ENCODE results near the gene FKBP5. TPM values are rescaled to one million over a fixed set of nuclear protein-coding genes. Genes with fewer than 3 reads are reported as not detected.

The FKBP5 gene
- total and polyA plus RNA-seq, 12 donors: 20.3 to 199 (median 48.6) TPM

DNA sequence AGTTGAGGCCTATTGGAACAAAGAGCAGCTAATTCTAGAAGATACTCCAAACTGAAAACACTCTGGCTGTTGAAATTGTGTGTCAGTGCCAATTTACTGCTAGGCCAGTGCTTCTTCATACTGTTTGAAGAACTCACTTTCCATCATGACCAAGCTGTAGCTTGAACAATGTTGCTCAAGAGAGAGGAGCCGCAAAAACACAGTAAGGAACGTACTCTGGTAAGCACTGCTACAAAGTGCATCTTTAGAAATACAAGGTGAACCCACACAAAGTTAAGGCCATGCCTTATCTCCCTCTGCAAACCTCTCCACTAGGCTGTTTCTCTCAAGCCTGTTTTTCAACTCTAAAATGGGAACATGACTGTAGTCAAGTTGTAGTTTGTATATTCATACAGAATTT, 101.5 kb downstream of the FKBP5 start:
- Histone ChIP-seq H3K27me3 (no peaks in the 10 kb centered on the region), H3K4me3 (no peak overlapping the region), H3K4me1 (peaks cover 8 to 86% (median 41%) of the 10 kb centered on the region in 9 donors), H3K36me3 (peaks cover 0 to 86% (median 5%) of the 10 kb centered on the region in 9 donors), H3K9me3 (no peaks in the 10 kb centered on the region), H3K27ac (peak overlapping the region in 6 of 10 donors; percentile 12 to 62 (median 32))
- ATAC-seq (peak in 1 of 8 donors; percentile 20), DNase-seq (no peak)
- intact Hi-C loops (cut with DNase I): loop anchor here in 5 of 10 donors (5.0 to 10.0 kb wide), 6 partner anchors 35 to 100 kb away; partner anchors contain the start of gene FKBP5 (in 2 of the 5)
- WGBS, 2 donors: 83 to 89% methylated on average over 2 of the region's 2 CpGs
- TF ChIP-seq, protein P1, sequence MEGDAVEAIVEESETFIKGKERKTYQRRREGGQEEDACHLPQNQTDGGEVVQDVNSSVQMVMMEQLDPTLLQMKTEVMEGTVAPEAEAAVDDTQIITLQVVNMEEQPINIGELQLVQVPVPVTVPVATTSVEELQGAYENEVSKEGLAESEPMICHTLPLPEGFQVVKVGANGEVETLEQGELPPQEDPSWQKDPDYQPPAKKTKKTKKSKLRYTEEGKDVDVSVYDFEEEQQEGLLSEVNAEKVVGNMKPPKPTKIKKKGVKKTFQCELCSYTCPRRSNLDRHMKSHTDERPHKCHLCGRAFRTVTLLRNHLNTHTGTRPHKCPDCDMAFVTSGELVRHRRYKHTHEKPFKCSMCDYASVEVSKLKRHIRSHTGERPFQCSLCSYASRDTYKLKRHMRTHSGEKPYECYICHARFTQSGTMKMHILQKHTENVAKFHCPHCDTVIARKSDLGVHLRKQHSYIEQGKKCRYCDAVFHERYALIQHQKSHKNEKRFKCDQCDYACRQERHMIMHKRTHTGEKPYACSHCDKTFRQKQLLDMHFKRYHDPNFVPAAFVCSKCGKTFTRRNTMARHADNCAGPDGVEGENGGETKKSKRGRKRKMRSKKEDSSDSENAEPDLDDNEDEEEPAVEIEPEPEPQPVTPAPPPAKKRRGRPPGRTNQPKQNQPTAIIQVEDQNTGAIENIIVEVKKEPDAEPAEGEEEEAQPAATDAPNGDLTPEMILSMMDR (IDR thresholded peaks at IDR 0.05): no peak

DNA sequence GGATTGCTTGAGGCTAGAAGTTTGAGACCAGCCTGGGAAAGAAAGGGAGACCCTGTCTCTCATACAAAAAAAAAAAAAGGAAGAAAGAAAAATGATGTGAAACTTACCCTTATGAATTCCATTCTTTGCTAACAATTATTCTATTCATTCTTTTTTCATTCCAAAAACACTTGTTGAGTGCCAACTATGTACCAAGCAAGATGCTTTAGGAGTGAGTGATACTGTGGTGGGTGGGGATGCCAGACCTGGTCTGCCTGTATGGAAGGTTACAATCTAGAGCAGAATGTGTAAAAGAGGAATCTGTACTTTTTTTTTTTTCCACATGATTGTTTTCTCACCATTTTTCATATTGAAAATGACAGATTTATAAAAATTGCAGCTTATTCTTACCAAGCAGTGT, 102.2 kb downstream of the FKBP5 start:
- no peak overlapping the region for H3K4me3 ChIP-seq
- TF ChIP-seq, protein P1 (IDR thresholded peaks at IDR 0.05): no peak
- H3K27ac ChIP-seq: peak overlapping the region in 2 of 10 donors; percentile 51 to 62
- no peaks in the 10 kb centered on the region for H3K27me3 ChIP-seq
- peaks cover 0 to 88% (median 5%) of the 10 kb centered on the region in 9 donors for H3K36me3 ChIP-seq
- H3K4me1 ChIP-seq: peaks cover 8 to 80% (median 35%) of the 10 kb centered on the region in 9 donors
- no peak for ATAC-seq
- H3K9me3 ChIP-seq: no peaks in the 10 kb centered on the region
- no peak for DNase-seq
- intact Hi-C loops (cut with DNase I): loop anchor here in 5 of 10 donors (5.0 to 10.0 kb wide), 6 partner anchors 36 to 101 kb away; partner anchors contain the start of gene FKBP5 (in 2 of the 5)

DNA sequence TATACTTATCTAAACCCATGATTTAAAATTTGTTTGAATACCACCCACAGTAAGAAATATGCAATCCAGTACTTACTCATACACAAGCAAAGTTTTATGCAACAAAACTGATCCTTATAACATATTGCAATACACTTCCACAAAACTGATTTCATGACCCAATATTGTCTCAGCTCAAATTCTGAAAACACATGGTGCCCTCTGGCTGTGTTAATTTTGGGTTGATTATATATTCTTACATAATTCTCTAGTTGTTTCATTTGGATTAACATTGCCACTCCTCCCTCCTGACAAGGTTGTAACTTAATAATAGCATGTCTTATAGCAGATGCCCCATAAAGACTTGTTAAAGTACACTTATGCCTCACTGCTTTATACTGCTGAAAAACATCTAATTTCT, 103.1 kb downstream of the FKBP5 start:
- TF ChIP-seq, protein P1 (IDR thresholded peaks at IDR 0.05): no peak
- DNase-seq (no peak), ATAC-seq (no peak)
- no peaks in the 10 kb centered on the region for H3K9me3 ChIP-seq
- intact Hi-C loops (cut with DNase I): loop anchor here in 8 of 10 donors (2.0 to 10.0 kb wide), 9 partner anchors 17 to 151 kb away; partner anchors contain the start of genes FKBP5 (in 2 of the 8) and ARMC12 (in 1 of the 8)
- no peaks in the 10 kb centered on the region for H3K27me3 ChIP-seq
- no peak overlapping the region for H3K4me3 ChIP-seq
- H3K4me1 ChIP-seq: peaks cover 3 to 71% (median 26%) of the 10 kb centered on the region in 9 donors
- H3K27ac ChIP-seq: peak overlapping the region in 2 of 10 donors; percentile 32 to 51
- H3K36me3 ChIP-seq: peaks cover 0 to 93% (median 5%) of the 10 kb centered on the region in 9 donors

DNA sequence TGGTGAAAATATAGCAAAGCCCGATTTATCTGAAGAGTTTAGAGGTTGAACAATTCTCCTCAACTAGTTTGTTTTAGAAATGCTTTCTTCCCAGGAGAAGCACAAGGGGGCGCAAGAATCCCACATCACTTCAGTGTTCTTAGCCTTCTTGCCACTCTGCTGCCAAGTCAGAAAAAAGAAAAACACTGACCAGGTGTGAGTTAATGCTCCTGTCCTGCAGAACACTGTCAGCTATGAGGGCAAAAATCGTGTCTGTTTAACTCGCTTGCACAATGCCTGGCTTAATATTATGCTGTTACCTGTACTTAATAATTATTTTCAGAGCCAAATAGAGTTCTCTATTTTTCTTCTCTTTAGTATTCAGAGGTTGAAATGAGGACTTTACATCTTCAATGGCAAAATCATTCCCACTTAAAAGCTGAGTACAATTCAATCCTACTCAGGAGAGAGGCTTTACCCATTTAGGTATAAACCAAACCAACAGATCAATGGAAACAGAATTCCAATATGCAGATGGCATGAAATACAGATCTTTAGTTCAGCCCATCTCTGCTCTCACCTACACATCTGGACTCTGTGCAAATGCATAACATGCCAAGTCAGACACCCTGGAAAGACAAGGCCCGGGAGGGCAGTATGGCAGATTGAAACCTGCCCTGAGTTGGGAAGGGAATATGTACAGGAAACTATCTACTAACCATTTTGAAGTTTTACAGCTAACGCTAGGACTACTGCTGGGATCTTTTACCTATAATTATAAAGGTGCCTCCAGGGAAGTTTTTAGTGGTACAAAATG, 104.6 kb downstream of the FKBP5 start:
- TF ChIP-seq, protein P1 (IDR thresholded peaks at IDR 0.05): peak; percentile 66 to 94 (median 87)
- Histone ChIP-seq H3K9me3 (no peaks in the 10 kb centered on the region), H3K4me1 (peaks cover 0 to 55% (median 16%) of the 10 kb centered on the region in 9 donors), H3K36me3 (peaks cover 0 to 93% (median 5%) of the 10 kb centered on the region in 9 donors), H3K27ac (peak overlapping the region in 5 of 10 donors; percentile 4 to 51 (median 21)), H3K4me3 (no peak overlapping the region), H3K27me3 (no peaks in the 10 kb centered on the region)
- peak in 1 of 2 donors; percentile 81 for DNase-seq
- intact Hi-C loops (cut with DNase I): loop anchor here (1.0 to 10.0 kb wide), 12 partner anchors 19 to 153 kb away; partner anchors contain the start of genes ARMC12 (in 7 of the 10) and FKBP5 (in 2 of the 10)
- ATAC-seq: peak; percentile 59 to 85 (median 76)
- WGBS, 2 donors: 23 to 27% methylated on average over 6 of the region's 6 CpGs

Measured in heart right ventricle (tissue), 16 donors.